Gastroesophageal sphincter (tissue), 4 donors: ENCODE measurements around the gene DCUN1D3. TPM values are rescaled to one million over a fixed set of nuclear protein-coding genes. Genes with fewer than 3 reads are reported as not detected.

Experiments used
- ATAC-seq: fragments of 150-250 bp; one replicate; pipeline ENCODE4 v1.9.1; 2016; ENCODE audit warnings: mild to moderate bottlenecking, moderate library complexity
- H3K27ac ChIP-seq, 4 donors: fragments of 200-600 bp; sonication (generic) in 3 of 4; 1 replicate in 3 of 4; 2 replicates in 1 of 4; pipeline ENCODE4 v1.5.1; 2016 to 2019
- H3K27me3 ChIP-seq: fragments of 200-600 bp; sonication (generic); one replicate; pipeline ENCODE4 v1.5.1; 2019
- H3K36me3 ChIP-seq, 2 donors: fragments of 200-600 bp; sonication (generic); one replicate each; pipeline ENCODE4 v1.5.1; 2019; ENCODE audit warnings: control low read depth in 1 of 2
- H3K4me1 ChIP-seq, 3 donors: fragments of 200-600 bp; sonication (generic); 1 replicate in 2 of 3; 2 replicates in 1 of 3; pipeline ENCODE4 v1.5.1; 2016 to 2019; ENCODE audit warnings: control low read depth in 2 of 3
- H3K4me3 ChIP-seq, 2 donors: fragments of 200-600 bp; sonication (generic); one replicate each; pipeline ENCODE4 v1.5.1; 2019; ENCODE audit warnings: mild to moderate bottlenecking in 1 of 2, moderate library complexity in 1 of 2
- H3K9me3 ChIP-seq, 3 donors: fragments of 200-600 bp; sonication (generic); one replicate each; pipeline ENCODE4 v1.5.1; 2017 to 2019; ENCODE audit warnings: control low read depth in 2 of 3
- EP300 ChIP-seq: sonication (generic); formaldehyde crosslinking; IDR thresholded peaks from one replicate; pipeline ENCODE4 v1.6.1; 2017; ENCODE audit warnings: antibody characterized with exemption, mild to moderate bottlenecking
- POLR2A ChIP-seq, 2 donors: fragments of 450-650 bp; IDR thresholded peaks; one replicate each; pipeline ENCODE4 v1.6.1; 2017; ENCODE audit warnings: antibody characterized with exemption in 2 of 2, mild to moderate bottlenecking in 2 of 2, moderate library complexity in 1 of 2
- POLR2AphosphoS5 ChIP-seq: sonication (generic); formaldehyde crosslinking; IDR thresholded peaks from one replicate; pipeline ENCODE4 v1.6.1; 2017; ENCODE audit warnings: antibody characterized with exemption
- WGBS, 2 donors: methylation state at CpG; one replicate each; pipeline ENCODE4 v1.1.5; 2018; ENCODE audit warnings: low coverage in 1 of 2; 5-methylcytosine and 5-hydroxymethylcytosine counted together
- total RNA-seq, 4 donors: library from RNA; depleted of rRNA; stranded (reverse); fragments of >200 nt; gene quantifications; one replicate each; pipeline ENCODE4 v1.1.0, GENCODE V29; 2016
- TF ChIP-seq, protein P1 (sequence below), 4 experiments: fragments of 200-600 bp in 2 of 4; fragments of 450-650 bp in 2 of 4; sonication (generic) in 1 of 4; IDR thresholded peaks; one replicate each; pipeline ENCODE4 v1.5.1; 2017 to 2019; ENCODE audit warnings: antibody characterized with exemption in 4 of 4, mild to moderate bottlenecking in 2 of 4, moderate library complexity in 2 of 4

The DCUN1D3 gene
- total RNA-seq, 4 donors from 2014 or later, result 28.6 to 35.7 (median 33.5) TPM

DNA sequence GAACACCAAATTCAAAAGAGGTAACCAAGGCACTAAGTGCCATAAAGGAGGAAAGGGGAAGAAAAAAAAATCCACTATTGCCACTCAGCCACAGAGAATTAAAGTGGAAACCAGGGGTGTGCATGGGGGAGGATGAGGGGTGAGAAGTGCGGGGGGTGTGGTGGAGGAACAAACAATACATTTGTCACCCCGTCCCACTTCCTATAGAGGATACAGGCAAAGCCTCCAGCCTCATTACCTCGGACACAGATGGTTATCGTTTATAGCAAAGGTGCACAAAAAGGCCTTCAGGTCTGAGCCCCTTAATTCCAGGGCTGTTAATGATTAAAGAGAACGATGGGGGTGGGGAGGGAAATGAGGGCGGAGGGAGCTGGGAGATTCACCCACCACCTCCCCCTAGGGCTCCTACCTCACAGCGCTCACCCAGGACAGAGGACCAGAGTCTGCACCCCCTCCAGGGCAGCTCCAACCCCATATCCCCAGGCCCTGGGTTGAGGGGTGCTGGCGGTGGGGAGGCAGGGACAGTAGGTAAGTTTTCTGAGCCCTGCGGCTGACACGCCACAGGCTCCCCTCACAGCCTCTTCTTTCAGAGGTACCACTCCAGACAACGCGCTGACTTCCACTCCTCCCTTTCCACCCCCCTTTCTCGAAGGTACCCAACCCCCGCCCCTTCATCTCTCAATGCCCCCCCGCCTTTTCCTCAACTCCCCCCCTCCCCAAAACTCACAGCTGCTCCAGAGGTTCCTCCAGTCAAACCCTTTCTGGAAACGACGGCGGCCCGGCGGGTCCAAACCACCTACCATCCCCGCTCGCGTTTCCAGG is 470 bp downstream of the DCUN1D3 start:
- H3K36me3 ChIP-seq, result peaks cover 0 to 24% of the 10 kb centered on the region in 2 donors
- peak overlapping the region; percentile 85 to 99 (median 99) for H3K27ac ChIP-seq
- no peaks in the 10 kb centered on the region for H3K9me3 ChIP-seq
- ATAC-seq, result peak; percentile 0
- peaks cover 2 to 77% (median 39%) of the 10 kb centered on the region in 3 donors for H3K4me1 ChIP-seq
- no peaks in the 10 kb centered on the region for H3K27me3 ChIP-seq
- WGBS, 2 donors, result 0% methylated on average over 4 to 19 of the region's 23 CpGs
- TF ChIP-seq POLR2A (IDR thresholded peaks at IDR 0.05) (no peak), EP300 (no peak), POLR2AphosphoS5 (no peak)
- TF ChIP-seq, protein P1, sequence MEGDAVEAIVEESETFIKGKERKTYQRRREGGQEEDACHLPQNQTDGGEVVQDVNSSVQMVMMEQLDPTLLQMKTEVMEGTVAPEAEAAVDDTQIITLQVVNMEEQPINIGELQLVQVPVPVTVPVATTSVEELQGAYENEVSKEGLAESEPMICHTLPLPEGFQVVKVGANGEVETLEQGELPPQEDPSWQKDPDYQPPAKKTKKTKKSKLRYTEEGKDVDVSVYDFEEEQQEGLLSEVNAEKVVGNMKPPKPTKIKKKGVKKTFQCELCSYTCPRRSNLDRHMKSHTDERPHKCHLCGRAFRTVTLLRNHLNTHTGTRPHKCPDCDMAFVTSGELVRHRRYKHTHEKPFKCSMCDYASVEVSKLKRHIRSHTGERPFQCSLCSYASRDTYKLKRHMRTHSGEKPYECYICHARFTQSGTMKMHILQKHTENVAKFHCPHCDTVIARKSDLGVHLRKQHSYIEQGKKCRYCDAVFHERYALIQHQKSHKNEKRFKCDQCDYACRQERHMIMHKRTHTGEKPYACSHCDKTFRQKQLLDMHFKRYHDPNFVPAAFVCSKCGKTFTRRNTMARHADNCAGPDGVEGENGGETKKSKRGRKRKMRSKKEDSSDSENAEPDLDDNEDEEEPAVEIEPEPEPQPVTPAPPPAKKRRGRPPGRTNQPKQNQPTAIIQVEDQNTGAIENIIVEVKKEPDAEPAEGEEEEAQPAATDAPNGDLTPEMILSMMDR (IDR thresholded peaks at IDR 0.05), result no peak
- H3K4me3 ChIP-seq, result peak overlapping the region; percentile 63 to 74

DNA sequence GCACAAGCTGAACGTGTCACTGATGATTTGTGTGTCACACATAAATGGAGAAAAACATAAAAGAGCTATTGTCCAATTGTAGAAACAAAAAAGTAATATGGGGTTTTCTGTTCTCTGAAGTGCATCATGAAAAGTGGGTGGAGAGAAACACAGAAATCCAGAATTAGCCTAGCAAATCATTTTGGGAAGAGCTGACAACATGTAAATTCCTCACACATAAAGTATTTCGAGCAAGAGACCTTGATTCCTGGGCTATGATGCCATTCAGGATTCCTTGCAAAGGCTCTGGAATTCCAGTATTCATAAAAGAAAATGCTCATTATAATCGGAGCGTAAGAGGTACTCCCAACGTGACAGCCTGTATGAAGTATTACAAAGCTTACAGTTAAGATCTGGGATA is 1.1 kb downstream of the DCUN1D3 start:
- ATAC-seq, result no peak
- H3K4me1 ChIP-seq, result peaks cover 2 to 71% (median 35%) of the 10 kb centered on the region in 3 donors
- peaks cover 0 to 30% of the 10 kb centered on the region in 2 donors for H3K36me3 ChIP-seq
- no peaks in the 10 kb centered on the region for H3K27me3 ChIP-seq
- H3K9me3 ChIP-seq, result no peaks in the 10 kb centered on the region
- TF ChIP-seq POLR2AphosphoS5 (peak; percentile 67), EP300 (no peak), POLR2A (IDR thresholded peaks at IDR 0.05) (no peak)
- TF ChIP-seq, protein P1 (IDR thresholded peaks at IDR 0.05), result no peak
- H3K4me3 ChIP-seq, result peak overlapping the region; percentile 63 to 74
- H3K27ac ChIP-seq, result peak overlapping the region; percentile 85 to 99 (median 99)
- 3 to 11% methylated on average over 5 of the region's 5 CpGs for WGBS, 2 donors

DNA sequence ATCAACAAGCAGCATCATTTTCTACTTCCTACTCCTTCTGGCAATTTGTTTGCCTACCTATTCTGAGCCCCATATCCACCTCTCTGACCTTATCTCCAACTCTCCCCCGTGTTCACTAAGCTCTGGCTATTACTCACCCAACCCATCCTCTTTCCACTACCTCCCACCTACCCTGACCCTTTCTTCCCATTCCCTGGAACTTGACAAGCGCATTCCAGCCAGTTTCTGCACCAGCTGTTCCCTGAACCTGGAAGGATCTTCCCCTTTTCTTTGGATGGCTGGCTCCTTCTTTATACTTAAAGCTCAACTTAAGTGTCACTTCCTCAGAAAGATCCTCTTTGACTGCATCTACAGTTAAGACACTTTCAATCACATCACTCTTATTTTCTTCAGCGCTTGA is 2.2 kb downstream of the DCUN1D3 start:
- 63 to 75% methylated on average over 3 of the region's 3 CpGs for WGBS, 2 donors
- no peak for TF ChIP-seq EP300
- H3K27me3 ChIP-seq, result no peaks in the 10 kb centered on the region
- peak overlapping the region in 3 of 4 donors; percentile 99 for H3K27ac ChIP-seq
- no peak for ATAC-seq
- H3K4me3 ChIP-seq, result no peak overlapping the region
- H3K9me3 ChIP-seq, result no peaks in the 10 kb centered on the region
- H3K36me3 ChIP-seq, result peaks cover 0 to 42% of the 10 kb centered on the region in 2 donors
- peaks cover 2 to 64% (median 31%) of the 10 kb centered on the region in 3 donors for H3K4me1 ChIP-seq

DNA sequence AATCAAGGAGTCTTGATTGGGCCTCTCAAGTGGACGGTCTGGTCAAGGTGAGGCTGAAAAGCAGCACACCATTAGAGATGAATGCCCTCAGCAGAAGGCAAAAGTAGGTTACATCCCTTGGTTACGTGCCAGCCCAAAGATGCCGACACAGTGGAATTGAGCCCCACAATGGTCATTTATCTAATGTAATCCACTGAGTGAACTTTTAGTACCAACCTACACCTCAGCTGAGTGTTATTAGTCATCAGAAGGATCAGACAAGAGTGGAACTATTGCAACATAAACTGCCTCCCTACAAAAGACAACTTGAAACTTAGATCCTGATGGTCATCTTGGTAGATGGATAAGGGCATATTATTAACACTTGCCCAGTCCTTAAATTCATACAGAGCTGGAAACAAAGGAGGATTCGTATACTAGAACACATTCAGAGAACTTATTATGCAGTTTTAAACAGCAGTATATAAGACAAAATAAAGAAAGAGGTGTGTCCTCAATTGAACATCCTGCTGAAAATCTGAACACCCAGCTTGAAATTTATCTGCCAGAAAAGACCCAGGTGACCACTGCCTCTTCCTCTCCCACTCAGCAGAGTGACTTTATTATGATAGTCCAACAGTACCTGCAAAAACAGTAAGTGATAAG is 2.8 kb downstream of the DCUN1D3 start:
- H3K9me3 ChIP-seq, result no peaks in the 10 kb centered on the region
- peaks cover 0 to 47% of the 10 kb centered on the region in 2 donors for H3K36me3 ChIP-seq
- no peaks in the 10 kb centered on the region for H3K27me3 ChIP-seq
- H3K4me3 ChIP-seq, result no peak overlapping the region
- 85 to 87% methylated on average over 2 to 4 of the region's 4 CpGs for WGBS, 2 donors
- peaks cover 2 to 58% (median 28%) of the 10 kb centered on the region in 3 donors for H3K4me1 ChIP-seq
- TF ChIP-seq POLR2AphosphoS5, result peak; percentile 40
- TF ChIP-seq, protein P1 (IDR thresholded peaks at IDR 0.05), result no peak
- H3K27ac ChIP-seq, result peak overlapping the region in 3 of 4 donors; percentile 99
- ATAC-seq, result no peak

DNA sequence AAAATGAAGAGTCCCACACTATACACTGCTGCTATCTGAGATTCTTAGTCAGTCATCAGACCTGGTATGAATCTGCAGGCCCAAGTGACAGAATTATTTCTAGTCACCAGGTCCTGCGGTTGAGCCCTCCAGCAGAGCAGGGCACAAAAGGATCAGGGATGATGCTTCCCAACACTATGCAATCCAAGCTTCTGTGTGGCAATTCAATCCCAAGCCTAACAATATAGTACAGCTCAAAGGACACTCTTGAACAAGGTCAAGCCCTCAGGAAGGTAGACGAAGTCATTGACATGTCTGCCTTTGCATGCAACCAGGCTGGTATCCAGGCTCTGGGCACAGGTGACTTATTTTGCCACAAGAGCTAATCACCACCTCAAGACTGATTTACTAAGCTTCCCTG is 5.8 kb downstream of the DCUN1D3 start:
- ATAC-seq, result no peak
- peaks cover 2 to 64% (median 28%) of the 10 kb centered on the region in 3 donors for H3K4me1 ChIP-seq

More for the DNA sequence above, 5.8 kb downstream of the DCUN1D3 start:
- no peaks in the 10 kb centered on the region for H3K27me3 ChIP-seq
- TF ChIP-seq POLR2A (IDR thresholded peaks at IDR 0.05) (no peak), EP300 (no peak), POLR2AphosphoS5 (no peak)
- TF ChIP-seq, protein P1 (IDR thresholded peaks at IDR 0.05), result no peak
- WGBS, 2 donors, result 93 to 100% methylated on average over 1 to 2 of the region's 2 CpGs
- no peaks in the 10 kb centered on the region for H3K9me3 ChIP-seq
- no peak overlapping the region for H3K4me3 ChIP-seq
- H3K27ac ChIP-seq, result no peak overlapping the region
- H3K36me3 ChIP-seq, result peaks cover 0 to 50% of the 10 kb centered on the region in 2 donors
